Hypothalamus (tissue), 51 donors: ENCODE results near the gene TEP1.
"Not testable (repeated sequence)": the region's sequence is repeated elsewhere in the genome, so short reads cannot be mapped to it uniquely, and the experiment has no call there.

Experiments
- DNase-seq, 51 donors: peaks; one replicate each; lab custom pipeline; 2025; lab: John Stamatoyannopoulos, UW

The TEP1 gene

GRCh38 chr14:20391505-20391904 is 21.8 kb downstream of the TEP1 start:
- no peak for DNase-seq

- DNase-seq, result no peak
Observed at GRCh38 chr14:20388159-20388558, 25.1 kb downstream of the TEP1 start.

DNA sequence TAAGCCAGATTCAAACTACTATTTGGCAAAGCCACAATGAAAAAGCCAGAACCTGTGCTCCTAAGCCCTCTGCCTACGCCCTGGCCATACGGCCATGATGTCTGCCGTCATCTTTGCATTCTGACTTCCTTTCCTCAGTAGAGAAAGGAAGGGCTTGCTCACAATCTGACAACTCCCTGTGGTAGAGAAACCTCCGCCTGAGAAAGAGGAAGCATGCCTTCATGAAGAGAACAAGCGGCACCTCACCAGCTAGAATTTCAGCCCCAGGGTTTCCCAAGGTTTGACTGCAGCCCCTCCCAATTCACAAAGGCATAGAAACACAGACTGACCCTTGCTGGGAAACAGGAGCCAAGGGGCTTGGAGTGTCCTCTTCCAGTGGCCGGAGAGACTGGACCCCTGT is 25.7 kb downstream of the TEP1 start:
- no peak for DNase-seq

DNA sequence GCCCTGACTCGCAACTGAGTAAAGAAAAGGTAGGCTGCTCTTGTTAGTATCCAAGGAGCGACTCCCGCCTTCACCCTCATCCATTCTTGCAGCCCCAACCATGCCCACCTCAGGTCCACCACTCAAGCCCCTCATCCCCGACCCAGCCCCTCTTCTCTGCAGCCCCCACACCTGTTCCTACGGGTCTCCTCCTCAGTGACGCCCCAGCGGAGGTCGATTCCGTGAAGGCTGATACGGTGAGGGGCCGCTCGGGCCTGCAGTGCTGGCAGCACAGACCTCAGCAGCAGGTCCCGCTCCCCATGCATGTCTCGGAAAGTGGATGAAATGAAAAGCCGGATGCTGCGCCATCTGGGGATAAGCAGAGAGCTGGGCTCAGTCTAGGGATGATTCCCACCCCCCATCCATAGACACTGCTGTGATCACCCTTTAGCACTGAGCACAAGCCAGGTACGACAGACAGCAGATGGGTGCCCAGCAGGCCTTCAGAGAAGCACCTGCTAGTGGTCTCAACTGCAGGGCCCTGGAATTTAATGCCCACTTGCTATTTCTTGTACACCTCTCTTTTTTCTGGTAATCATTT is 26.9 kb downstream of the TEP1 start:
- DNase-seq, result no peak

DNA sequence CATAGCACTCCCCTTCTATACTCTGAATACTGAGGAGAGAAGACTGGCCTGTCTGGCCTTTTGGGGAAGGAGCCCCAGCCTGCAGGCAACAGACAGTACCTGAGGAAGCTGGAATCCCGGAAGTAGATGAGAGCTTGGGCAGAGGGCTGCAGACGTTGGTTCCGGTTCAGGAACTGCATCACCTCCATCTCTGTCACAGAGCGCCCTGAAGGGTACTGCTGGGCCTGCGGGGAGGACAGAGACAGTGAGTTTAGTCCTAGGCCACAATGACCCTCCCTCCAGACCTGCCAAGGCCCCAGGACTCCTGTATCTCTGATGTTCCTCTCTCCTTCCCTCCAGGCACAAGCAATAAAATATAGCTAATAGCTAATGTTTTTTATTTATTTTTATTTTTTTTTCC is 28.4 kb downstream of the TEP1 start:
- DNase-seq, result no peak

- DNase-seq, result no peak
Observed at GRCh38 chr14:20384321-20384720, 29.0 kb downstream of the TEP1 start.

- DNase-seq, result no peak
Observed at GRCh38 chr14:20383636-20384035, 29.7 kb downstream of the TEP1 start.

- DNase-seq, result no peak
Observed at GRCh38 chr14:20383032-20383431, 30.3 kb downstream of the TEP1 start.

GRCh38 chr14:20382526-20382925 is 30.8 kb downstream of the TEP1 start:
- no peak for DNase-seq

- DNase-seq, result no peak
Observed at GRCh38 chr14:20381341-20381740, 32.0 kb downstream of the TEP1 start.

GRCh38 chr14:20380681-20381080 is 32.6 kb downstream of the TEP1 start:
- DNase-seq, result no peak

DNA sequence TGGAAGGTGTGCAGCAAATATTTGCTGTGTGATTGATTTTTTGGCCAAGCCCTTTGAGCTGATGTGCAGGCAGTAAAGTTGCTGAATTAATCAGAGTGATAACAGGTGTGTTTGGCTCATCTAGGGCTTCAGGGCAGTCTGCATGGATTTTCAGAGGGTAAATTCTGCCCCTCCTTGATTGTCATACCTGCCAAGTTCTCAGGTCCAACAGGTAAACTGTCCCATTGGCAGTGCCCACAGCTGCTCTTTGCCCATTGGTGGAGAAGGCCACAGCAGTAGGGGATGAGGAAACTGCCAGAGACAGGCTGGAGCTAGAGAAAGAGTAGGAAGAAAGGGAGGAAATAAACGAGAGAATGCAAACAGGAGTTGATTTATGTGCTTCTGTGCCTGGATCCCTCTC is 33.6 kb downstream of the TEP1 start:
- DNase-seq, result no peak

GRCh38 chr14:20377171-20377570 is 36.1 kb downstream of the TEP1 start:
- DNase-seq, result no peak

- no peak for DNase-seq
Observed at GRCh38 chr14:20376071-20376588, 37.2 kb downstream of the TEP1 start.

DNA sequence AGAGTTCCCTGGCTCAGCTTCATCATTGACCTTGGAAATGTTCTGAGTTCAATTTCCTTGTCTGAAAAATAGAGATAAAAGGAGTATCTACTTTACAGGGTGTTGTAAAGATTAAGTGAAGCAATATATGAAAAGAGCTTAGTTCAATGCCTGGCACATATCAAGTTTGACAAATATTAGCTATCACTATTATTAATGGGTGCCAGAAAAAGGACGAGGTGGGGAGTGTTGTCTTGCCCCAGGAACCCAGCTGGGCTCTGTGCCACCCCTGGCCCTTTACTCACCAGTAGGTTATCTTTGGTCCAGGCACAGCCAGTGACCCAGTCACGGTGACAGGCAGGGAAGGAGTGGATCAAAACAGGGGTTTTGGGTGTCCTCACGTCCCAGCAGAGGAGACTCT is 37.8 kb downstream of the TEP1 start:
- no peak for DNase-seq

- DNase-seq, result no peak
Observed at GRCh38 chr14:20372796-20373195, 40.5 kb downstream of the TEP1 start.

DNA sequence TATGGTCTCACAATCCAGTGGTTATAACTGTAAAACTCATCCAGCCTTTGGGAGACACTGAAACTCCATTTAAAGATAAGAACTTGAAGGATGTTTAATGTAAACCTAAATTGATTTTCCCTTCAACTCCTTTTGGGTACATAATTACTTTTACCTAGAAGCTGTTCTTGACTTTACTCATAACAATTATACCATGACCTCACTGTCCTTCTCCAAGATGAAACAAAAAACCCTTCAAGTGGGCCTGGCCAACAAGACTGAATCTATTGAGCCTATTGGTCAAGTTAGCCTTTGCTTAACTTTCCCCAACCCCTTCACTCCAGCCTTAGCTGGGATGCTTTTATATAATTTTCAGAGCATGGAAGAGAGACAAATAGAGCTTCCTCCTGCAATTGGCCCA is 47.4 kb downstream of the TEP1 start:
- DNase-seq, result no peak

DNA sequence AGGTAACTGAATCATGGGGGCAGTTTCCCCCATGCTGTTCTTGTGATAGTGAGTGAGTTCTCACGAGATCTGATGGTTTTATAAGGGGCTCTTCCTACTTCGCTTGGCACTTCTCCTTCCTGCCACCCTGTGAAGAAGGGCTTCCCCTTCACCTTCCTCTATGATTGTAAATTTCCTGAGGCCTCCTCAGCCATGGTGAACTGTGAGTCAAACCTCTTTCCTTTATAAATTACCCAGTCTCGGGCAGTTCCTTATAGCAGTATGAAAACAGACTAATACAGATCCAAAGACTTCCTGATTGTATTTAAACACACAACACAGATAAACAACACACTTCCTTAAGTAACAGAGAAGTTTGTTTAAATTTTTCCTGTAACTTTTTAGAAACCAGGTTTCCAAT is 54.8 kb downstream of the TEP1 start:
- not testable (repeated sequence) for DNase-seq

DNA sequence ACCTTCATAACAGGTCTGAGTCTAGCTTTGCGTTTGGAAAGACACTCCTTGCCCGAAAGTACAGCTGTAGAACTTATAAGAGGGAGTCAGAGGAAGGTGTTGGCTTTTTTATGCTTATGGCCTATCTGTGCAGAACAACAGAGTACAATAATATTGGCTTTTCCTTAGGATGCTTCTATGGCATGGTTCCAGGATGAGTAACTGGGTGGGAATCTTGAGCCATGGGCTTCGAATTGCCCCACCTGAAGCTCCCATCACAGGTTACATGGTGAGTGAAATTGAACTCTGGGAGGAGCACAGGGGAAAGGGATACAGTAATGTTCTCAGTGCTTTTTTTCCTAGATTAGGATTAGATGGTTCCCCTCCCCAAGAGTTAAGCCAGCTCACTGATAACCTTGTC is 56.9 kb downstream of the TEP1 start:
- no peak for DNase-seq

DNA sequence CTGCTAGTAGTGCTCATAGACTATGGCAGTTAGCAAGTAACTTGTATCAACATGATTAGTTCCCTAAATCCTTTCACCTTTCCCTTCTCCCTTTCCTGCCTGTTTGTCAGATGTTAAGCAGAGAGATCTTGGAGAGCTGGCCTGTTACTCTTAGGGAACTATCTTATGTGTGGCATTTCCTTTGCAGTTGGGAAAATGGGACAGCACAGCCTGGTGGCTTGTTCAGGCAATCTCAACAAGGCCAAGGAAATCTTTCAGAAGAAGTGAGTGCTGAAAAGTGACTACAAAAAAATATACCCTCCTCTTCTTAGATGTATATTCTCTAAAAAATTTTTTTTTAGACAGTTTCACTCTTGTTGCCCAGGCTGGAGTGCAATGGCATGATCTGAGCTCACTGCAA is 62.4 kb downstream of the TEP1 start:
- DNase-seq, result no peak

DNA sequence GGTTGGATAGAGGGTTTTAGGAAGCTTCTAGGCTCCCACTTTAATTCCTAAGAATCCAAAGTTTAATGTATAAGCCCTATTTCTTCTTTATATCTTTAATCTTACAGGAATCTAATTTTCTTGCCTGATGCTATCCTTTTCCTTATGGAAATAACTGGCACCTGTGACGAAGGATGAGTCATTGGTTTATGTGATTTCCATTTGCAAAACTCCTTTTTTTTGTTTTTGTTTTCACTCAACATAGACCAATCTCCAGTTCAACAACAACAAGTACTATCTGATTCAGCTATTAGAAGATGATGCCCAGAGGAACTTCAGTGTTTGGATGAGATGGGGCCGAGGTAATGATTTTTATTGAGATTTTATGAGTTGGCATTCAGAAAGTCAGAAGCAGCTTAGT is 63.0 kb downstream of the TEP1 start:
- no peak for DNase-seq

DNA sequence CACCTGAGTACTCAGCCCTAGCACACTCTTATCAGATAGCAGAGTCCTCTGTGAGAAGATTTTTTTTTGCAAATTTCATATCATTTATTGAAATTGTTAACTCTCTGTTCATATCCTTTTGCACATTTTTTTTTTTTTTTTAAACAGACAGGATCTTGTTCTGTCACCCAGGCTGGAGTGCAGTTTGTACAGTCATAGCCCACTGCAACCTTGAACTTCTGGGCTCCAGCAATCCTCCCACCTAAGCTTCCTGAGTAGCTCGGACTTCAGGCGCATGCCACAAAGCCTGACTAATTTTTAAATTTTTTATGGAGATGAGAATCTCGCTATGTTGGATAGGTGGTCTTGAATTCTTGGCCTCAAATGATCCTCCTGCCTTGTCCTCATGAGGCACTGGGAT is 65.6 kb downstream of the TEP1 start:
- no peak for DNase-seq

DNA sequence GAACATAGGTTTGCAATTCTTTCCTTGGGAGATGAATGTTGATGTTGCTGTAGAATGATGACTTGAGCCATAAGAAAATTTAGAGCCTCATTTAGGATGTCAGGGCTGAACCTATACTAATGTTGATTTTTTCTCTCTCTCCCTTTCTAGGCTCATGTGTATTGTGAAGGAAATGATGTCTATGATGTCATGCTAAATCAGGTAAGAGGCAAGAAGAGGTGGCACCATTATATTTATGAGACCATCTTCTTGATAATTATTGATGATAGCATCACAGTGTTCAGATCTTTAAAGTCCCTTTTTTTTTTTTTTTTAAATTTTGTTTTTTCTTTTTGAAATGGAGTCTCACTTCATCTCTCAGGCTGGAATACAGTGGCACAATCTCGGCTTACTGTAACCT is 66.6 kb downstream of the TEP1 start:
- no peak for DNase-seq
